ENCODE data around the gene PLOD2.
A peak's percentile ranks its signal among the peaks of the same experiment; 100 is the strongest.

Gene PLOD2

GRCh38 chr3:146154316-146154715 is 6.7 kb downstream of the PLOD2 start:
- no peak for DNase-seq
- Histone ChIP-seq H3K27ac (ENCODE audit: low read depth, low read length) (no peak overlapping the region), H2AFZ (ENCODE audit: insufficient read depth, low read length, poor library complexity) (no peak overlapping the region), H3K4ac (ENCODE audit: low read depth, low read length) (no peak overlapping the region), H3K27me3 (ENCODE audit: insufficient read depth, low read length) (no peaks in the 10 kb centered on the region), H2BK120ac (ENCODE audit: insufficient read depth, low read length, poor library complexity) (no peak overlapping the region), H3K18ac (ENCODE audit: low read length) (no peak overlapping the region), H3K79me1 (ENCODE audit: low read length) (peaks cover 3% of the 10 kb centered on the region), H3K9me3 (ENCODE audit: insufficient read depth, low read depth, low read length) (no peaks in the 10 kb centered on the region), H4K91ac (ENCODE audit: low read depth, low read length) (no peak overlapping the region), H3K9ac (ENCODE audit: low read length) (no peak overlapping the region), H3K23ac (ENCODE audit: low read length) (no peak overlapping the region), H3K4me1 (ENCODE audit: control insufficient read depth in 1 of 2, insufficient read depth in 2 of 2, low read length in 2 of 2) (peaks cover 8% of the 10 kb centered on the region in 2 experiments), H4K8ac (ENCODE audit: low read depth, low read length) (no peak overlapping the region), H2AK5ac (ENCODE audit: low read length) (no peak overlapping the region), H3K79me2 (ENCODE audit: control insufficient read depth, insufficient read depth, low read length, poor library complexity) (peaks cover 8% of the 10 kb centered on the region), H3K36me3 (ENCODE audit: control insufficient read depth in 1 of 2, insufficient read depth in 2 of 2, low read length in 2 of 2) (peaks cover 0 to 9% of the 10 kb centered on the region in 2 experiments), H2BK5ac (ENCODE audit: low read depth, low read length, poor library complexity) (no peak overlapping the region), H3K14ac (ENCODE audit: low read length) (no peak overlapping the region), H3K4me2 (ENCODE audit: low read length) (no peak overlapping the region), H2BK12ac (ENCODE audit: low read length) (no peak overlapping the region), H3K4me3 (ENCODE audit: low read depth, low read length) (no peak overlapping the region), H4K12ac (ENCODE audit: low read depth, low read length) (no peak overlapping the region)
- WGBS (ENCODE audit: extremely low coverage, insufficient coverage, insufficient read length) = no CpG with 5 or more reads among the region's 1 CpG

- Histone ChIP-seq H2BK12ac (ENCODE audit: low read length) (no peak overlapping the region), H4K91ac (ENCODE audit: low read depth, low read length) (peak overlapping the region; percentile 14), H3K27ac (ENCODE audit: low read depth, low read length) (no peak overlapping the region), H3K23ac (ENCODE audit: low read length) (no peak overlapping the region), H3K79me1 (ENCODE audit: low read length) (peaks cover 3% of the 10 kb centered on the region), H3K27me3 (ENCODE audit: insufficient read depth, low read length) (no peaks in the 10 kb centered on the region), H3K79me2 (ENCODE audit: control insufficient read depth, insufficient read depth, low read length, poor library complexity) (peaks cover 6% of the 10 kb centered on the region), H2AFZ (ENCODE audit: insufficient read depth, low read length, poor library complexity) (no peak overlapping the region), H3K36me3 (ENCODE audit: control insufficient read depth in 1 of 2, insufficient read depth in 2 of 2, low read length in 2 of 2) (peaks cover 0 to 9% of the 10 kb centered on the region in 2 experiments), H2BK120ac (ENCODE audit: insufficient read depth, low read length, poor library complexity) (no peak overlapping the region), H3K4me2 (ENCODE audit: low read length) (no peak overlapping the region), H2AK5ac (ENCODE audit: low read length) (no peak overlapping the region), H3K18ac (ENCODE audit: low read length) (no peak overlapping the region), H3K4me3 (ENCODE audit: low read depth, low read length) (no peak overlapping the region), H3K4ac (ENCODE audit: low read depth, low read length) (peak overlapping the region; percentile 55), H4K8ac (ENCODE audit: low read depth, low read length) (no peak overlapping the region), H3K9ac (ENCODE audit: low read length) (no peak overlapping the region), H4K12ac (ENCODE audit: low read depth, low read length) (no peak overlapping the region), H3K14ac (ENCODE audit: low read length) (no peak overlapping the region), H3K4me1 (ENCODE audit: control insufficient read depth in 1 of 2, insufficient read depth in 2 of 2, low read length in 2 of 2) (peaks cover 8% of the 10 kb centered on the region in 2 experiments), H3K9me3 (ENCODE audit: insufficient read depth, low read depth, low read length) (no peaks in the 10 kb centered on the region), H2BK5ac (ENCODE audit: low read depth, low read length, poor library complexity) (no peak overlapping the region)
- no CpG with 5 or more reads among the region's 4 CpGs for WGBS (ENCODE audit: extremely low coverage, insufficient coverage, insufficient read length)
- DNase-seq = no peak
Measured at GRCh38 chr3:146153429-146153828, 7.6 kb downstream of the PLOD2 start.

- peak overlapping the region; percentile 38 for H4K8ac ChIP-seq (ENCODE audit: low read depth, low read length)
- no peak overlapping the region for H3K4me2 ChIP-seq (ENCODE audit: low read length)
- no peak overlapping the region for H3K23ac ChIP-seq (ENCODE audit: low read length)
- no peak overlapping the region for H2BK12ac ChIP-seq (ENCODE audit: low read length)
- H3K79me1 ChIP-seq (ENCODE audit: low read length) = peaks cover 3% of the 10 kb centered on the region
- no peak overlapping the region for H2BK120ac ChIP-seq (ENCODE audit: insufficient read depth, low read length, poor library complexity)
- H3K27me3 ChIP-seq (ENCODE audit: insufficient read depth, low read length) = no peaks in the 10 kb centered on the region
- DNase-seq = peak; percentile 11 to 49
- peaks cover 6% of the 10 kb centered on the region for H3K79me2 ChIP-seq (ENCODE audit: control insufficient read depth, insufficient read depth, low read length, poor library complexity)
- peaks cover 8% of the 10 kb centered on the region in 2 experiments for H3K4me1 ChIP-seq (ENCODE audit: control insufficient read depth in 1 of 2, insufficient read depth in 2 of 2, low read length in 2 of 2)
- H2AFZ ChIP-seq (ENCODE audit: insufficient read depth, low read length, poor library complexity) = no peak overlapping the region
- H3K4me3 ChIP-seq (ENCODE audit: low read depth, low read length) = no peak overlapping the region
- H3K9me3 ChIP-seq (ENCODE audit: insufficient read depth, low read depth, low read length) = no peaks in the 10 kb centered on the region
- H3K18ac ChIP-seq (ENCODE audit: low read length) = no peak overlapping the region
- H4K12ac ChIP-seq (ENCODE audit: low read depth, low read length) = peak overlapping the region; percentile 43
- no peak overlapping the region for H4K91ac ChIP-seq (ENCODE audit: low read depth, low read length)
- H3K27ac ChIP-seq (ENCODE audit: low read depth, low read length) = no peak overlapping the region
- no peak overlapping the region for H3K9ac ChIP-seq (ENCODE audit: low read length)
- H2BK5ac ChIP-seq (ENCODE audit: low read depth, low read length, poor library complexity) = no peak overlapping the region
- H3K36me3 ChIP-seq (ENCODE audit: control insufficient read depth in 1 of 2, insufficient read depth in 2 of 2, low read length in 2 of 2) = peaks cover 0 to 9% of the 10 kb centered on the region in 2 experiments
- peak overlapping the region; percentile 79 for H3K4ac ChIP-seq (ENCODE audit: low read depth, low read length)
- WGBS (ENCODE audit: extremely low coverage, insufficient coverage, insufficient read length) = no CpG with 5 or more reads among the region's 6 CpGs
- H2AK5ac ChIP-seq (ENCODE audit: low read length) = no peak overlapping the region
- no peak overlapping the region for H3K14ac ChIP-seq (ENCODE audit: low read length)
Measured at GRCh38 chr3:146152834-146153233, 8.2 kb downstream of the PLOD2 start.

GRCh38 chr3:146148468-146148931 is 12.5 kb downstream of the PLOD2 start:
- no peak overlapping the region for H2BK120ac ChIP-seq (ENCODE audit: insufficient read depth, low read length, poor library complexity)
- H3K9ac ChIP-seq (ENCODE audit: low read length) = no peak overlapping the region
- H3K14ac ChIP-seq (ENCODE audit: low read length) = no peak overlapping the region
- peaks cover 0 to 3% of the 10 kb centered on the region in 2 experiments for H3K4me1 ChIP-seq (ENCODE audit: control insufficient read depth in 1 of 2, insufficient read depth in 2 of 2, low read length in 2 of 2)
- peaks cover 0 to 9% of the 10 kb centered on the region in 2 experiments for H3K36me3 ChIP-seq (ENCODE audit: control insufficient read depth in 1 of 2, insufficient read depth in 2 of 2, low read length in 2 of 2)
- H2AK5ac ChIP-seq (ENCODE audit: low read length) = no peak overlapping the region
- no peak overlapping the region for H3K4ac ChIP-seq (ENCODE audit: low read depth, low read length)
- no peak overlapping the region for H4K8ac ChIP-seq (ENCODE audit: low read depth, low read length)
- H3K27ac ChIP-seq (ENCODE audit: low read depth, low read length) = no peak overlapping the region
- H3K18ac ChIP-seq (ENCODE audit: low read length) = no peak overlapping the region
- no peaks in the 10 kb centered on the region for H3K79me1 ChIP-seq (ENCODE audit: low read length)
- H4K12ac ChIP-seq (ENCODE audit: low read depth, low read length) = no peak overlapping the region
- WGBS (ENCODE audit: extremely low coverage, insufficient coverage, insufficient read length) = no CpG with 5 or more reads among the region's 1 CpG
- no peak overlapping the region for H3K23ac ChIP-seq (ENCODE audit: low read length)
- H3K79me2 ChIP-seq (ENCODE audit: control insufficient read depth, insufficient read depth, low read length, poor library complexity) = peaks cover 4% of the 10 kb centered on the region
- no peak overlapping the region for H3K4me2 ChIP-seq (ENCODE audit: low read length)
- no peak overlapping the region for H2BK12ac ChIP-seq (ENCODE audit: low read length)
- no peak overlapping the region for H4K91ac ChIP-seq (ENCODE audit: low read depth, low read length)
- H2BK5ac ChIP-seq (ENCODE audit: low read depth, low read length, poor library complexity) = no peak overlapping the region
- no peak overlapping the region for H3K4me3 ChIP-seq (ENCODE audit: low read depth, low read length)
- no peaks in the 10 kb centered on the region for H3K9me3 ChIP-seq (ENCODE audit: insufficient read depth, low read depth, low read length)
- H3K27me3 ChIP-seq (ENCODE audit: insufficient read depth, low read length) = no peaks in the 10 kb centered on the region
- no peak overlapping the region for H2AFZ ChIP-seq (ENCODE audit: insufficient read depth, low read length, poor library complexity)
- no peak for DNase-seq
